CD4-positive, alpha-beta T cell (primary cell): Measurements from ENCODE around the gene TSPAN18. TPM values are rescaled to one million over a fixed set of nuclear protein-coding genes. Genes with fewer than 3 reads are reported as not detected.

ENCODE experiments used
- ATAC-seq: fragments of 200-7000 bp; cut with Tn5 transposase; one replicate; pipeline ENCODE4 v1.10.0; 2022; ENCODE audit warnings: mild to moderate bottlenecking; ENCODE audit not compliant: poor library complexity
- CTCF ChIA-PET: fragments of 350-600 bp; sonication (Branson Sonifier 250); formaldehyde crosslinking; loops from one replicate; lab custom pipeline; 2021; ENCODE audit warnings: antibody characterized with exemption, inconsistent platforms; lab: Charles Lee
- POLR2A ChIA-PET: fragments of 350-600 bp; sonication (Branson Sonifier 250); formaldehyde crosslinking; loops from one replicate; lab custom pipeline; 2021; ENCODE audit warnings: antibody characterized with exemption, inconsistent platforms; lab: Charles Lee
- DNase-seq, 14 experiments: peaks; one replicate each; pipeline ENCODE4 v3.0.0-alpha.2; 2013 to 2020; ENCODE audit warnings: mixed read lengths in 2 of 14
- H3K27ac ChIP-seq, 2 donors: one replicate each; pipeline versions ENCODE4 v1.5.1 to v1.7.0; 2013; ENCODE audit warnings: low read length in 2 of 2, low read depth in 1 of 2, mild to moderate bottlenecking in 1 of 2
- H3K27me3 ChIP-seq, 2 experiments: 1 replicate in 1 of 2; 2 replicates in 1 of 2; pipeline versions ENCODE4 v1.6.1 to v1.7.0; 2013; ENCODE audit warnings: low read length in 2 of 2, control low read depth in 1 of 2, mild to moderate bottlenecking in 1 of 2, moderate library complexity in 1 of 2; ENCODE audit not compliant: insufficient read depth in 2 of 2, control insufficient read depth in 1 of 2
- H3K36me3 ChIP-seq: one replicate; pipeline ENCODE4 v1.6.1; 2013; ENCODE audit warnings: low read length, control low read depth; ENCODE audit not compliant: insufficient read depth
- H3K4me1 ChIP-seq: one replicate; pipeline ENCODE4 v1.6.1; 2013; ENCODE audit warnings: low read length, control low read depth; ENCODE audit not compliant: insufficient read depth
- H3K4me3 ChIP-seq: one replicate; pipeline ENCODE4 v1.5.1; 2013; ENCODE audit warnings: mild to moderate bottlenecking, low read length, moderate library complexity
- H3K9me3 ChIP-seq, 2 experiments: 1 replicate in 1 of 2; 2 replicates in 1 of 2; pipeline versions ENCODE4 v1.6.1 to v1.7.0; 2013; ENCODE audit warnings: low read length in 2 of 2, mild to moderate bottlenecking in 2 of 2, control low read depth in 1 of 2, moderate library complexity in 1 of 2; ENCODE audit not compliant: control insufficient read depth in 1 of 2, insufficient read depth in 1 of 2
- H3K27ac Mint-ChIP-seq: one replicate; pipeline ENCODE4 v1.8.0; 2020; ENCODE audit warnings: mixed read lengths
- H3K27me3 Mint-ChIP-seq: one replicate; pipeline ENCODE4 v1.8.0; 2021; ENCODE audit warnings: mixed read lengths
- H3K36me3 Mint-ChIP-seq: one replicate; pipeline ENCODE4 v1.8.0; 2021; ENCODE audit warnings: low read depth, mixed read lengths
- H3K4me1 Mint-ChIP-seq: one replicate; pipeline ENCODE4 v1.8.0; 2021; ENCODE audit warnings: low read depth, mixed read lengths
- H3K4me3 Mint-ChIP-seq: one replicate; pipeline ENCODE4 v1.8.0; 2020; ENCODE audit warnings: mild to moderate bottlenecking, mixed read lengths
- H3K9me3 Mint-ChIP-seq: one replicate; pipeline ENCODE4 v1.8.0; 2020; ENCODE audit warnings: mixed read lengths
- CTCF ChIP-seq: fragments of 200-600 bp; IDR thresholded peaks from one replicate; pipeline ENCODE4 v1.8.0; 2022; ENCODE audit warnings: antibody characterized with exemption, mild to moderate bottlenecking
- intact Hi-C, 2 experiments: fragments of 100-400 bp; cut with DNase I in 1 of 2; cut with micrococcal nuclease in 1 of 2; formaldehyde crosslinking; loops; one replicate each; pipeline versions ENCODE4 v1.15.1 to v1.9.0; 2023 to 2025; cut with DNase I, micrococcal nuclease
- total RNA-seq, 174 experiments: library from RNA in 2 of 174; stranded (reverse) in 2 of 174; gene quantifications; one replicate each; pipeline ENCODE4 v1.2.3 and lab custom pipeline; 2021 to 2026

The TSPAN18 gene
- total RNA-seq, 2 experiments from 2014 or later: 23.0 to 25.3 TPM

GRCh38 chr11:44823868-44824267, 97.1 kb downstream of the TSPAN18 start:
- no peak overlapping the region for H3K4me3 ChIP-seq
- no peak for ATAC-seq
- no peak for TF ChIP-seq CTCF
- Mint-ChIP-seq H3K27me3 (no peaks in the 10 kb centered on the region), H3K4me1 (no peaks in the 10 kb centered on the region), H3K9me3 (no peaks in the 10 kb centered on the region), H3K27ac (no peak overlapping the region), H3K36me3 (no peaks in the 10 kb centered on the region), H3K4me3 (no peak overlapping the region)
- ChIA-PET POLR2A (no interaction called here), CTCF (no interaction called here)
- no peaks in the 10 kb centered on the region for H3K9me3 ChIP-seq
- intact Hi-C loops: no loop called here
- peaks cover 3% of the 10 kb centered on the region for H3K36me3 ChIP-seq
- H3K4me1 ChIP-seq: peaks cover 3% of the 10 kb centered on the region
- H3K27me3 ChIP-seq: no peaks in the 10 kb centered on the region
- DNase-seq: no peak
- no peak overlapping the region for H3K27ac ChIP-seq

DNA sequence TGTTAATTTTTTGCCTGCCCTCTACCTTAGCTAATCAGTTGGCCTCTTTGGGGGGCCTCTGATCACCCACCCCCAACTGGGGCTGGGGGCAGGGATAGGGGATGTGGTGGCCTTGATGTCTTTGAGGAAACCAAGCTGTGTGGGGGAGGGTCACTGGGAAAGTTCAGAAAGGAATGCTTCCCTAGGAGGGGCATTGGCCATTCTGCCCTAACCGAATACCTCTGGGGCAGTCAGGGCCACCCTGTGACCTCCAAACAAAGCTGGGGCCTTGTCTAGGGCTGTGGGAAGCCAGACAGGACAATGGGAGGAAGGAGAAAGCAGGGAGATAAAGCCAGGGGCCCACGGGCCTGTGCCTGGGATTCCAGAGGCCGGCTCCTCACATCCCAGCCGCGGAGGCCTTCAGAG, 97.5 kb downstream of the TSPAN18 start:
- intact Hi-C loops: no loop called here
- Histone ChIP-seq H3K36me3 (peaks cover 3% of the 10 kb centered on the region), H3K27ac (no peak overlapping the region), H3K4me3 (no peak overlapping the region), H3K27me3 (no peaks in the 10 kb centered on the region), H3K4me1 (peaks cover 3% of the 10 kb centered on the region), H3K9me3 (no peaks in the 10 kb centered on the region)
- H3K4me1 Mint-ChIP-seq: no peaks in the 10 kb centered on the region
- no peak overlapping the region for H3K27ac Mint-ChIP-seq
- H3K36me3 Mint-ChIP-seq: no peaks in the 10 kb centered on the region
- ATAC-seq: no peak
- no peak for DNase-seq
- no peaks in the 10 kb centered on the region for H3K27me3 Mint-ChIP-seq
- ChIA-PET POLR2A (no interaction called here), CTCF (no interaction called here)
- no peak for TF ChIP-seq CTCF
- no peak overlapping the region for H3K4me3 Mint-ChIP-seq
- no peaks in the 10 kb centered on the region for H3K9me3 Mint-ChIP-seq

GRCh38 chr11:44825058-44825785, 98.5 kb downstream of the TSPAN18 start:
- no peak for TF ChIP-seq CTCF
- no peaks in the 10 kb centered on the region for H3K27me3 Mint-ChIP-seq
- CTCF ChIA-PET: no interaction called here
- DNase-seq (no peak), ATAC-seq (no peak)
- POLR2A ChIA-PET: no interaction called here
- Histone ChIP-seq H3K4me3 (no peak overlapping the region), H3K36me3 (peaks cover 3% of the 10 kb centered on the region), H3K4me1 (peaks cover 3% of the 10 kb centered on the region), H3K27ac (no peak overlapping the region), H3K9me3 (no peaks in the 10 kb centered on the region), H3K27me3 (no peaks in the 10 kb centered on the region)
- H3K4me1 Mint-ChIP-seq: no peaks in the 10 kb centered on the region
- no peak overlapping the region for H3K4me3 Mint-ChIP-seq
- intact Hi-C loops: no loop called here
- H3K36me3 Mint-ChIP-seq: no peaks in the 10 kb centered on the region
- H3K9me3 Mint-ChIP-seq: no peaks in the 10 kb centered on the region
- no peak overlapping the region for H3K27ac Mint-ChIP-seq
